SH-SY5Y (cell line): Measurements from ENCODE around the gene LMO1.

ENCODE experiments used
- GATA2 ChIP-seq: IDR thresholded peaks from 2 replicates; pipeline ENCODE4 v1.6.1; 2011; ENCODE audit warnings: mild to moderate bottlenecking, low read depth, low read length
- GATA3 ChIP-seq: IDR thresholded peaks from 2 replicates; pipeline ENCODE4 v1.6.1; 2011; ENCODE audit warnings: low read depth, mild to moderate bottlenecking, low read length, moderate library complexity

The LMO1 gene

DNA sequence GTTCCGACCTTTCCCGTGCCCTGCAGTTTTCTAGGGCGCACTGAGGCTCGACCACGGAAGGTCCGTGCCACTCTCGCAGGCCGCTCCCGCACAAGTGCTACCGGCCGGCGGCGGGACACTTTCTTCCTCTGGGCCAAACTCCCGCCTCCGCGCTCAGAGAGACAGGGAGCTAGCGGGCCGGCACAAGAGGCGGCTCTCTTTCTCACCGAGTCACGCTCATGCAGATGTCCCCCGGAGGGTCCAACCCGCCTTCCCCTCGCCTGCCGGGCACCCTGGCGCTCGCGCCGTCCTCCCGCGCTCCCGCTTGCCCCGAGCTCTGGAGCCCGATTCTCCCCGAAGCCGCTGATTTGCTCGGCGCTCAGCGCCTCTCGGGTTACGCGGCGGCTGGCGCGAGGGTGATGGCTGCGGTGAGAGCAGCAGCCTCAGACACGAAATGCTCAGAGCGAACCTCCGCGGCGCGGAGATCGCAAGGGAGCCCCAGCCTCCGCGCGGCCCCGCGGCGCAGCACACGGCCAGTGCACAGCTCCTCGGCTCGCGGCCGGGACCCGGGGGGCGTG is 1.0 kb downstream of the LMO1 start:
- TF ChIP-seq GATA3 (no peak), GATA2 (no peak)

DNA sequence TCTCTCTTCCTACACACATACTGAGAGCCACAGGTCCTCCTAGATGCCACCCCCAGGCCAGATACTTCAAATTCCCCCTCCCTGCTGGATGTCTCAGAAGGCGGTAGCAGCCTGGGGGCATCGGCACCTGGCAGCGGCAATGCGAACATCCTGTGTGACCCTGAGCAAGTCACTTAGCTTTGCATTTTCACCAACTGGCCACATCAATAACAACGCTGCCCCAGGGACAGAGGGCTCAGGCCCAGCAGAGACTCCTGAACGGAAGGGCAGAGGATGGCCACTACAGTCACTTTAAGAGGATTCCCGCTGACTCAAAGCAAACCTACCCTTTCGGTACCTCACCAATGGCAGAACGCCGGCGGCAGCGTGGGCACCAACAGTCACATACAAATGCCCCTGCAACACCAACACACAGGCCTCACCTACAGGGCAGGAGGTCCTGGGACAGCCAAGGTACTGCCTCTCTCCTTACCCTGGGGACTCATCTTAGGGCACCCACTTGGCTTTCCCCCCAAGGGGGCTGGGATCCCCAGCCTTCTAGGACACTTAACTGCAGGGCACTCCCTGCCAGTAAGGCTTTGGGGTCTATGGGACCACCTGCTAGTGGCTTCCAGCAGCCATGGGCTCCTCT is 1.6 kb downstream of the LMO1 start:
- TF ChIP-seq GATA2 (no peak), GATA3 (no peak)

DNA sequence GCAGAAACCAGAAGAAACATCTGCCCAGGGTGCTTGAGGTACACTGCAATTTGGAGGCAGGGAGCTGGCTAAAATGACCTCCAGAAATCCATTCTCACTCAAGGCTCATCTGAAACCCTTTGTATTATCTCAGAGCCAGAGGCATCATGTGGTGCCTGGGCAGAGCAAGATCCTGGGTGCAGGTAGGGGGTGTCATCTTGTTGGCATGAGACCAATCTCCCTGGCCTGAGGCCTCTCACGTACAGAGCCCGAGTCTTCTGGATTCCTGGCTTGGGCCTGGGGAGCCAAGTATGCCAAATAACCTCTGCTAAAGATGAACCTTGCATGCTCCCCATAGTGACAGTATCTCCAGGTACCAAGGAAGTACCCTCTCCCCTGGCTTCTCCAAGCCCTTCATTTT is 2.4 kb downstream of the LMO1 start:
- TF ChIP-seq GATA3 (no peak), GATA2 (no peak)

DNA sequence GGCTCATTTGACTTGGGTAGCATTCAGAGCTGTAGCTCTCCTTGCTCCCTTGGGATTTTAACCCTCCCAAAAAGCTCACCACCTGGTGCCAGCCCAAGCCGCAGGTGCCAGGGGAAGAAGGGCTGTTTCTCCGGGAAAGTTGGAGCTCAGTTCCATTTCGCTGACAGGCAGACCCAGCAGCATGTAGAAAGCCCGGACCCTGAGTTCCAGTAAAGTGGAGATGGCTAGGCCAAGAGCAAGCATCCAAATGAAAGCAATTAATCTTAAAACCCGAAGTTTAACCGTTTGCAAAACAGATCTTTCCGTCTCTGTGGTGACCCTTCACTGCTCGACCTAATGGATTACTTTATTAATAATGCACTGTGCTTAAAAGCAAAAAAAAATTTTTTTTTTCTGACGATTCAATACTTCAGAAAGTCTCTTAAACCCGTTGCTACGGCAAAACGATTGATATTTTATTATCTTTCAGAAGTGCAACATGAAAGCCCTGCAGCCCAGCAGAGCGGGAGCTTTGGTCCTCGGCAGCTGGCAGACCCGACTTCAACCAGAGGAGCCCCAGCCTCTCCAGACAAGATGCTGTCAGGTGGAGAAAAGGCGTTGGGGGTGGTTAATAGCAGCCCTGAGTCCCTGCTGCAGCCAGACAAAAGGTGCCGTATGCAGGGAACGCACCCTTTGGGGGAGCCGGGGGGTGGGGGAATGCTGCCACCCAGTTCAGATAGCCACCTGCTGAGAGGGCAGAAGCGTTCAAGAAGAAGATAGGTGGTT is 3.3 kb downstream of the LMO1 start:
- no peak for TF ChIP-seq GATA2
- TF ChIP-seq GATA3, result no peak

DNA sequence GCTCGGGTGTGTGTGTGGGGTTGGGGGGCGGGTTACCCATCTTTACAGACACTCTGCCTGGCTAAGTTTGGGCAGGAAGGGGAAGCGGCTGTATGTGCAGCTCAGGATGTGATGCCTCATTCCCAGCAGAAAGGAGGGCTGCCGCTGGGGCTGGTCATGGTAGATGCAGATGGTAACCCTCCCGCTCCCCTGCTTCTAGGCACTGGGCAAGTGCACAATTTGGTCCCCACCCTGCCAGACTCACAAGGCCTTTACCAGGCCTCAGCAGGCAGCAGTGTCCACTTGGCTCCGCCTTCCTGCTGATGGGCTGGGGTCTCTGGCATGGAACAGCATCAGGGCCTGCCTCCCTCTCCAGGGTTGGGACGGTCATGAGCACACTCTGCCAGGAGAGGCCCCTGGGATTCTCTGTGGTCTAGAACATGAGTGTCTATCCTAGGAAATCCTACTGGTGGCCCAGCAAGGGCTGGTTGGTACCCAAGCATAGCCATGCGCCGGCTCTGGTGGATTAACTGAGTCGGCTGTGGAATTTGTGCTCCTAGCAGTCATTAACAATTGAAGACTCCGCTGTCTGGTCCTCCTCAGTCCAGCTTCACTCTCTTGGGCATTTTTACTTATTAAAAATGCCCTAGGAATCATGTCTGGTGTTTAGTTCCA is 4.2 kb downstream of the LMO1 start:
- no peak for TF ChIP-seq GATA2
- no peak for TF ChIP-seq GATA3

DNA sequence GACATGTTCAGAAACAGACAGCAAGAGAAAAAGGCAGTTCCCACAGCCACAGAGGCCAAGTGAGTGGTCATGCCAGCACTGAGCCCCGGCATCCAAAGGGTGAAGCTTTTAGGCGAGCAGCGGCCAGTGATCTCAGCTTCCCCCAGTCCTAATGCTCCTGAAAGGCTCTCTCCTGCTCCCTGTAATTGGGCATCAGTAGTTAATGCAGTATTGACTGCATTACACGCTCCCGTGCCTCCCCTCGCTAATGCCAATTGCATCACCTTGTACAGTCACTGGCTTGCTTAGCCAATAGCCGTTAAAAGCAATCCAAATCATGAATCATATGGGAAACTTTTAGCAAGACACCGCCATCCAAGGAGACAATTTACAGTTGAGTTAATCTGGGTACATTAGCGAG is 4.9 kb downstream of the LMO1 start:
- TF ChIP-seq GATA2, result no peak
- TF ChIP-seq GATA3, result no peak

GRCh38 chr11:8258289-8258688 is 5.4 kb downstream of the LMO1 start:
- TF ChIP-seq GATA2 (no peak), GATA3 (no peak)

GRCh38 chr11:8257003-8257664 is 6.5 kb downstream of the LMO1 start:
- no peak for TF ChIP-seq GATA2
- TF ChIP-seq GATA3, result no peak

DNA sequence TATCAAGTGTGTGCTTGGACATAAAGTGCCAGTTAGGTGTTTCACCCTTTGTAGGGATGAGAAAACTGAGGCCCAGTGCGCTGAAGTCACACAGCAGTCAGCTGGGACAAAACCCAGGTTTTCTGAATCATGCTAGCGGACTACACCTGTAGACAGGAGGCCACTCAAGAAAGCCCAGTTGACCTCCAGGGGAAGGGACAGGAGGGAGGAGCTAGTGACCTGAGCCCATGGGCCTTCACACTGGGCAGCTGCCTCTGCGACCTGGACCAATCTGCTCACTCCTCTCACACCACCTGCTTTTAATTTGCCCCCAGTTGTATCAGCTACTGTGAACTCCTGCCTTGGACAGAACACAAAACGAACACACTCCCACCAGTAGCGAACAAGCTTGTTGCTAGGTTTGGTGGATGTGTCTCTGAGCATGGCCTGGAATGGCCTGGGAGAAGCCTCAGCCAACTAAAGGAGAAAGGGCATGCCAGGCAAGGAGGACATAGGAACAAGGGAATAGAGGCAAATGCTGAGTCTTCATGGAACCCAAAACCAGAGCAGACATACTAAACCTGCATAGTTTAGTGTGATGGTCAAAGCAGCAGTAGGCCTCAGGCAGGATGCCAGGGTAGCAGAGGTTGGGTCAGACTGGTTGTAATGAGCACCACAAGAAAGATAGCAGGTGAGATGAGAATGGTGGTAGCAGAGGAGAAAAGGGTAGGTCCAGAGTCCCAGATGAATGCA is 7.2 kb downstream of the LMO1 start:
- TF ChIP-seq GATA2, result no peak
- TF ChIP-seq GATA3, result no peak

GRCh38 chr11:8253566-8253965 is 10.1 kb downstream of the LMO1 start:
- TF ChIP-seq GATA3, result no peak
- TF ChIP-seq GATA2, result no peak

DNA sequence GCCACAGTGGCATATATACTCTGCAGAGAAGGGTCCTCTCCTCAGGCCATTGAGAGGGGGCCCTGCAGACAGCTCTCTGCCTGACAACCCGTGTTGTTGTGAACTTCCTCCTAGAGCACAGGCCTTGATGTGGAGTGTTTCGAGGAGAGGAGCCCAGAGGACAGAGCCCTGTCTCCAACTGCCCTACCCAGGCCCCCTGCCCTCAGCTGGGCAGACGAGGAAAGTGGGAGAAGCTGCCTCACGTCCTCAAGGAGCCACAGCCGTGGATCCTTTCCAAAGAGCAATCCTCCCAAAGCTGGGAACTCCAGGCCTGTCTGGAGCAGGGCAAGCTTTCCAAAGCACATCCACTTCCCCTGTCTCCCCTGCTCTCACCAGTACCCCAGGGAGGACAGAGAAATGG is 10.7 kb downstream of the LMO1 start:
- TF ChIP-seq GATA2 (no peak), GATA3 (no peak)

DNA sequence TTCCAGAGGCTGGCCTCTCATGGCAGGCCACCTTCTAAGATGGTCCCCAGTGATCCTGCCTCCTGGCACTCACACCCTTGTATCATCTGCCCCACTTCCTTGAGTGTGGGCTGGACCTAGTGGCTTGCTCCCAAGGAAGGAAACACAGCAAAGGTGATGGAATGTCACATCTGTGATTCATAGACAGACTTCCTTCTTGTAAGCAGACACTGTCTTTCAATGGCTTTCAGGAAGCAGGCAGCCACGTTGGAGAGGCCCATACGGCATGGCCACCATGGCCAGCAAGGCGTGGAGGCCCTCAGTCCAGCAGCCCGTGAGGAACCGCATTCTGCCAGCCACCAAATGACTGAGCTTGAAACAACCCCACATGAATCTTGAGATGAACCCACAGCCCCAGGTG is 11.3 kb downstream of the LMO1 start:
- TF ChIP-seq GATA2, result no peak
- TF ChIP-seq GATA3, result no peak

DNA sequence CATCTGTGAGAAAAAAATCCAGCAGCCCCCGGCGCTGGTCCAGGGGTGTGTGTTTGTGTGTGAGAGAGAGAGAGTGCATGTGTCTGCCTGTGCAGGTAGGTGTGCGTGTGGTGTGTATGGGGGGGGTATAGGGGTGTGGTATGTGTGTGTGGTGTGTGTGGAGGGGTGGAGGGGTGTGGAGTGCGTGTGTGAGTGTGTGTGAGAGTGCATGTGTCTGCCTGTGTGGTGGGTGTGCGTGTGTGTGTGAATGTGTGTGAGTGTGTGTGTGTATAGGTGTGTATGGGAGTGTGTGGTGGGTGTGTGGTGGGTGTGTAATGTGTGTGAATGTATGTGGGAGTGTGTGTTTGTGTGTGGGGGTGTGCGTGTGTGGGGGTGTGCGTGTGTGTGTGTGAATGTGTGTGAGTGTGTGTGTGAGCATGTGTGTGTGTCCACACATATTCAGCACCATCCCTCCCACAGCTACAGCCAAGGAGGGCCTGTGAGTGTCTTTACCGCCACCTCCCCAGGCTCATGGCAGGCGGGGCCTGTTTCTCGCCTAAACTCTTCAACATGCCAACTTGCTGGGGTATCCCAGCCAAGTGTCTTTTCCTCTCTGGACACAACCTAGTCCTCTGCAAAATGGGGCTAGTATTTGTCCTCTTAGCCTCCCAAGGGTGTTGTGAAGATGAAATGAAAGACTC is 11.9 kb downstream of the LMO1 start:
- no peak for TF ChIP-seq GATA2
- TF ChIP-seq GATA3, result no peak
